PFSK-1 (cell line): ENCODE data around the gene USP53.

Source experiments
- POLR2AphosphoS5 ChIP-seq: IDR thresholded peaks from 2 replicates; pipeline ENCODE4 v1.6.1; 2012; ENCODE audit warnings: low read depth, mild to moderate bottlenecking, control low read depth, low read length, moderate library complexity
- REST ChIP-seq, 2 experiments: IDR thresholded peaks; 2 replicates each; pipeline versions ENCODE4 v1.6.1 to v1.8.0; 2011 to 2012; ENCODE audit warnings: low read depth in 2 of 2, low read length in 2 of 2, control low read depth in 1 of 2, inconsistent platforms in 1 of 2, mild to moderate bottlenecking in 1 of 2, moderate library complexity in 1 of 2; ENCODE audit not compliant: insufficient read depth in 1 of 2

GRCh38 chr4:119197772-119198212 is 14.7 kb upstream of the USP53 start:
- TF ChIP-seq REST (IDR thresholded peaks at IDR 0.05; ENCODE audit: insufficient read depth in 1 of 2, low read depth in 2 of 2, low read length in 2 of 2) = no peak
- no peak for TF ChIP-seq POLR2AphosphoS5
